Transverse colon (tissue), 4 donors: ENCODE measurements around the gene OR10H1. TPM values are rescaled to one million over a fixed set of nuclear protein-coding genes. Genes with fewer than 3 reads are reported as not detected.
"Not testable (repeated sequence)": the region's sequence is repeated elsewhere in the genome, so short reads cannot be mapped to it uniquely, and the experiment has no call there.

Experiments used
- DNase-seq: peaks from one replicate; pipeline ENCODE4 v3.0.0-alpha.2; 2019
- H3K27ac ChIP-seq, 4 donors: fragments of 200-600 bp; sonication (generic); 2 replicates each; pipeline ENCODE4 v1.5.1; 2016 to 2018; ENCODE audit warnings: inconsistent platforms in 4 of 4
- H3K27me3 ChIP-seq: fragments of 200-600 bp; sonication (generic); 2 replicates; pipeline ENCODE4 v1.5.1; 2017; ENCODE audit warnings: inconsistent platforms
- H3K36me3 ChIP-seq, 4 donors: fragments of 200-600 bp; sonication (generic); 2 replicates each; pipeline ENCODE4 v1.5.1; 2017 to 2019; ENCODE audit warnings: inconsistent platforms in 4 of 4
- H3K4me1 ChIP-seq, 4 donors: fragments of 200-600 bp; sonication (generic); 2 replicates each; pipeline ENCODE4 v1.5.1; 2017 to 2020; ENCODE audit warnings: inconsistent platforms in 4 of 4
- H3K4me3 ChIP-seq, 4 donors: fragments of 200-600 bp; sonication (generic); 1 replicate in 1 of 4; 2 replicates in 3 of 4; pipeline versions ENCODE4 v1.5.1 to v1.6.1; 2017 to 2019; ENCODE audit warnings: inconsistent platforms in 4 of 4
- H3K9me3 ChIP-seq, 2 donors: fragments of 200-600 bp; sonication (generic); 2 replicates each; pipeline ENCODE4 v1.5.1; 2017 to 2019; ENCODE audit warnings: inconsistent platforms in 2 of 2
- CTCF ChIP-seq, 5 experiments: fragments of 200-600 bp in 3 of 5; fragments of 450-650 bp in 2 of 5; sonication (generic) in 3 of 5; IDR thresholded peaks; 1 replicate in 2 of 5; 2 replicates in 3 of 5; pipeline ENCODE4 v1.5.1; 2016 to 2017; ENCODE audit warnings: antibody characterized with exemption in 5 of 5, inconsistent platforms in 3 of 5, mild to moderate bottlenecking in 2 of 5, moderate library complexity in 1 of 5
- EP300 ChIP-seq: sonication (generic); formaldehyde crosslinking; IDR thresholded peaks from one replicate; pipeline ENCODE4 v1.6.1; 2017; ENCODE audit warnings: antibody characterized with exemption, low read depth
- POLR2A ChIP-seq: fragments of 450-650 bp; IDR thresholded peaks from one replicate; pipeline ENCODE4 v1.6.1; 2016; ENCODE audit warnings: antibody characterized with exemption, mild to moderate bottlenecking, moderate library complexity
- POLR2AphosphoS5 ChIP-seq, 3 donors: sonication (generic); formaldehyde crosslinking; IDR thresholded peaks; one replicate each; pipeline ENCODE4 v1.6.1; 2016; ENCODE audit warnings: antibody characterized with exemption in 3 of 3
- WGBS, 2 donors: methylation state at CpG; one replicate each; pipeline ENCODE4 v1.1.5; 2018; ENCODE audit warnings: low coverage in 1 of 2; 5-methylcytosine and 5-hydroxymethylcytosine counted together
- in situ Hi-C, 4 donors: fragments of 200-750 bp; cut with MboI; loops; one replicate each; pipeline versions ENCODE4 v1.15.0 to v1.15.1; 2017; ENCODE audit warnings: low sequenced_read_pairs in 3 of 4, low pct_ligation_motif_present in 1 of 4, low pct_unique_long_range_greater_than_20kb in 1 of 4
- intact Hi-C: fragments of 100-400 bp; cut with DNase I; formaldehyde crosslinking; loops from one replicate; pipeline ENCODE4 v1.15.1; 2023; ENCODE audit warnings: low total_unique reads
- total RNA-seq, 4 donors: library from RNA; depleted of rRNA; stranded (reverse); fragments of >200 nt; gene quantifications; one replicate each; pipeline ENCODE4 v1.1.0, GENCODE V29; 2016

Gene OR10H1
- total RNA-seq, 4 donors from 2014 or later, result not detected

- peak overlapping the region; percentile 97 to 99 (median 98) for H3K27ac ChIP-seq
- peak overlapping the region; percentile 73 to 89 (median 82) for H3K4me3 ChIP-seq
- no peaks in the 10 kb centered on the region for H3K36me3 ChIP-seq
- in situ Hi-C loops, result loop anchor here in 1 of 4 donors (25.0 kb wide), 1 partner anchor 350 kb away; the partner anchor contains the start of genes AP1M1 and FAM32A
- intact Hi-C loops, result no loop called here
- H3K4me1 ChIP-seq, result peaks cover 4 to 14% (median 10%) of the 10 kb centered on the region in 4 donors
- no peaks in the 10 kb centered on the region for H3K9me3 ChIP-seq
- WGBS, 2 donors, result 0 to 3% methylated on average over 6 to 9 of the region's 9 CpGs
- H3K27me3 ChIP-seq, result no peaks in the 10 kb centered on the region
- peak; percentile 77 for DNase-seq
- TF ChIP-seq EP300, result no peak
- peak in 2 of 3 donors; percentile 75 to 80 for TF ChIP-seq POLR2AphosphoS5 (IDR thresholded peaks at IDR 0.05)
- TF ChIP-seq POLR2A, result peak; percentile 34
- TF ChIP-seq CTCF (IDR thresholded peaks at IDR 0.05), result no peak
These were observed 21.8 kb upstream of the OR10H1 start for GRCh38 chr19:15837221-15837731.

GRCh38 chr19:15836330-15837220 is 21.1 kb upstream of the OR10H1 start:
- 1% methylated on average over 10 to 57 of the region's 65 CpGs for WGBS, 2 donors
- peak; percentile 97 for DNase-seq
- intact Hi-C loops, result no loop called here
- no peaks in the 10 kb centered on the region for H3K9me3 ChIP-seq
- peak overlapping the region; percentile 97 to 99 (median 98) for H3K27ac ChIP-seq
- H3K36me3 ChIP-seq, result no peaks in the 10 kb centered on the region
- H3K4me1 ChIP-seq, result peaks cover 4 to 14% (median 10%) of the 10 kb centered on the region in 4 donors
- in situ Hi-C loops, result loop anchor here in 1 of 4 donors (25.0 kb wide), 1 partner anchor 351 kb away; the partner anchor contains the start of genes AP1M1 and FAM32A
- TF ChIP-seq CTCF (IDR thresholded peaks at IDR 0.05) (no peak), POLR2AphosphoS5 (IDR thresholded peaks at IDR 0.05) (peak; percentile 52 to 90 (median 88)), POLR2A (peak; percentile 91)
- no peaks in the 10 kb centered on the region for H3K27me3 ChIP-seq
- peak overlapping the region; percentile 73 to 89 (median 82) for H3K4me3 ChIP-seq

- H3K9me3 ChIP-seq, H3K36me3 ChIP-seq, intact Hi-C loops, H3K27me3 ChIP-seq: not testable (repeated sequence)
- H3K27ac ChIP-seq, result peak overlapping the region; percentile 97 to 99 (median 98)
- H3K4me3 ChIP-seq, result peak overlapping the region in 3 of 4 donors; percentile 73 to 89 (median 87)
- peaks cover 4 to 14% (median 10%) of the 10 kb centered on the region in 4 donors for H3K4me1 ChIP-seq
- DNase-seq, result peak; percentile 25
- 31 to 36% methylated on average over 10 to 11 of the region's 11 CpGs for WGBS, 2 donors
- in situ Hi-C loops, result loop anchor here in 1 of 4 donors (25.0 kb wide), 1 partner anchor 352 kb away; the partner anchor contains the start of genes AP1M1 and FAM32A
These were observed 20.3 kb upstream of the OR10H1 start for GRCh38 chr19:15835565-15836329.

DNA sequence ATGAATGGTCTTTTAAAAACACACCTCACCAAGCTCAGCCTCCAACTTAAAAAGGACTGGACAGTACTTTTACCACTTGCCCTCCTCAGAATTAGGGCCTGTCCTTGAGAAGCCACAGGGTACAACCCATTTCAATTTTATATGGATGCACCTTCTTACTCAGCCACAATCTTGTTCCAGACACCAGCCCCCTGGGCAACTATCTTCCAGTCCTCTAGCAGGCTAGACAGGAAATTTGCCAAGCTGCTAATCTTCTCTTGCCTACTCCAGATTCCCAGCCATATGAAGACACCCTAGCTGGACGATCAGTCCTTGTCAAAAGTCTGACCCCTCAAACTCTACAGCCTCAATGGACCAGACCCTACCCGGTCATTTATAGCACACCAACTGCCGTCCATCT is 18.8 kb upstream of the OR10H1 start:
- H3K4me3 ChIP-seq, DNase-seq, H3K9me3 ChIP-seq, intact Hi-C loops, H3K27ac ChIP-seq, H3K27me3 ChIP-seq, H3K36me3 ChIP-seq: not testable (repeated sequence)
- 98% methylated on average over 3 of the region's 3 CpGs; no CpG with 5 or more reads in 1 of the 2 donors for WGBS, 2 donors
- H3K4me1 ChIP-seq, result peaks cover 4 to 14% (median 10%) of the 10 kb centered on the region in 4 donors
- in situ Hi-C loops, result loop anchor here in 1 of 4 donors (25.0 kb wide), 1 partner anchor 353 kb away; the partner anchor contains the start of genes AP1M1 and FAM32A
